Central memory CD4-positive, alpha-beta T cell (primary cell): Measurements from ENCODE around the gene STIL.
"Not testable (repeated sequence)": the region's sequence is repeated elsewhere in the genome, so short reads cannot be mapped to it uniquely, and the experiment has no call there.

Experiments used
- DNase-seq: peaks from one replicate; pipeline ENCODE4 v3.0.0; 2022

The STIL gene

DNA sequence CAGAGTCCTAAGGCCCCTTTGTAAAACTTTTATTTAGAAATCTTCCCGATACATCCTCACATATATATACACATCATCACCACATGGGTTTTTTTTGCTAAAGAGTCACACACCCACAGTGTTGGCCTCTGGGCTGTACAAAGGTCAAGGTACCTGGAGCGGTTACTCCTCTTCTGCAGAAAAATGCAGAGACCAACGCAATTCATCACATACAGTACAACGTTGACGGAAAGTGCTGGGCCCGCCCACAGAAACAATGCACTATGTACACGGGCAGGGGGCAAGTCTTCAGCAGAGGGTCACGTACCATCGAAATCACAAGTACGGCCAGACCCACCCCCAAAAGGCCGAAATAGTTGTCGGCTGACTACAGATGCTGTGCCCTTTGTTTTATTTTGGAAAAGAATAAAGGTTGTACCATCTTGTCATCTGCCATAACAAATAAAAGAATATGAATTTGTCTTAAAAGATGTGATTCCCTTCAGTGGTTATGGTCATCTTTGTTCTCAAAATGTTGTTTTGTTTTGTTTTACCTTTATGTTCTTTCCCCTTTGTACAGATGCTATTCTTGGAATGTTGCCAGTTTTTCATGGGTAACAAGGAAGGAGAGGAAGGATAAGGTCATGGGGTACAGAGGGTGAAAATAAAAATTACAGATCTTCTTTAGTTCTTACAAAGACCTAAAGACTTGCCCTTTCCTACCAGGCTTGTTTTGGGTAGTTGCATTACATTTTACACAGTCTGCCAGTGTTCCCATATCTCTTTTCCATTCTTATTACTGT, 97.5 kb downstream of the STIL start:
- DNase-seq, result no peak

DNA sequence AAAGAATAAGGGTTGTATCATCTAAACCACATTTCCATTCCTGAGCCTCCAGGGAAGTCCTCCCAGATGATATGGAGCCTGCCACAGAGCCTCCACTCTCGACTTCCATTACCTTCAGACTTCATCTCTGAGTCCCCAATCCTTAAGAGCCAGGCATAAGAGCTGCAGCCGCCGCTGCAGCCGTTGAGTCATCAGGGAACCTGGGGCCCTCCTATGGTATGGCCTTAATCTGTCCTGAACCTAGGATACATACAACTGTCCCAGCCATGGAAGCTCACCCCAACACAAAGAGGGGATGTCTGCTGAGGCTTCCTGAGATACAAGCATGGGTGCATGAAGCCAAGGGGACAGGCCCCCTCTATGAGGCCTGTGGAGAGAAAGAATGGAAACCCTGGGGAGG, 98.2 kb downstream of the STIL start:
- DNase-seq, result no peak

GRCh38 chr1:47214549-47214948, 99.4 kb downstream of the STIL start:
- no peak for DNase-seq

- no peak for DNase-seq
These were observed 100.5 kb downstream of the STIL start for GRCh38 chr1:47213230-47213963.

DNA sequence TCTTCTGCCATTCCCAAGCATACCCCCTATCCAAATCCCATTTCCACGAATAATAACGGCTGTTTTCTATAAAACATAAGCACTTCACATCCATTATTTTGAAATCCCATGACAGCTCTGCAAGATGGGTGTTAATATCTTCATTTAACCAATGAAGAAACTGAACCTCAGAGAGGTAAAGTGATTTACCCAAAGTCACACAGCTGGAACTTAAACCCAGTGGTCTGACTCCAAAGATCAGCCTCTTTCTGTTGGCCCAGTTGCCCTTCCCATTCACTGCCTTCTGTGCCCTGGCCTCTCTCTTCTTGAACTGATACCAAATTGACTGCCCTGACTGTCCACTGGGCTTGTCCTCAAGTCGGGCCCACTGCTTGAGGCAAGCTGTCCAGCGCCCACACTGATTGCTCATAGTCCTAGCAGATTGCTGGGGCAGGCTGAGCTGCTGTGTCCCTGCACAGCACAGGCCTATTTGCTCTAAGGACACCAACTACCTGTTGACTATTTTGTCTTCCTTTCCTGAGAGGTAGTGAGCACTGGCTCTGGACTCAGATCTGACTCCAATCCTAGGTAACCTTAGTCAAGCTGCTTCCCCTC, 101.2 kb downstream of the STIL start:
- DNase-seq, result no peak

GRCh38 chr1:47211796-47212269, 102.1 kb downstream of the STIL start:
- DNase-seq, result no peak

GRCh38 chr1:47210666-47211065, 103.3 kb downstream of the STIL start:
- no peak for DNase-seq

DNA sequence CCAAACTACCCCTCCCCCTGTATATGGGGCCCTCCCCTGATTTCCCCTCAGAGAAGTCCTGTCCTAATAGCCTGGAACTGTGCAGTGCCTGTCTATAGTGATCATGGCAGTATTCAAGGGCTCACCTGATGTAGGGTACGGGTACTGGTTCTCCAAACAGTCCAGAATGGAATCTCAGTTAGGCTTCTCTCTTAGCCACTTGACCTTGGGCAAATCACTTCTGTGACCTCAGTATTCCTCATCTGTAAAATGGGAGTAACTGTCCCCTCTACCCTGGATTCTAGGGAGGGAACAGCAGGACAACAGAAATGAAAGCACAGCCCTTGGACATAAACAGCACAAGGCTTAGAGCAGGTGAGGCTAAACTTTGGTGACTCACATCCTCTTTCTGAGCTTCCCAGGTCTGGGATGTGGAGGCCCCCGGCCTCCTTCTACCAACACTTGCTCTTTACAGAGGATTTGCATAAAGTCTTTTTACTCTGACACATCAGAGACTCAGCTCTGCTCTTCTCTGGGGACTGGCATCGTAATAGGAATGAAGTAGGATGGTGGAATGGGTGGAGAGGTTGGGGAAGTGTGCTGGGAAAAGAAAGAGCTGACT, 104.1 kb downstream of the STIL start:
- no peak for DNase-seq

DNA sequence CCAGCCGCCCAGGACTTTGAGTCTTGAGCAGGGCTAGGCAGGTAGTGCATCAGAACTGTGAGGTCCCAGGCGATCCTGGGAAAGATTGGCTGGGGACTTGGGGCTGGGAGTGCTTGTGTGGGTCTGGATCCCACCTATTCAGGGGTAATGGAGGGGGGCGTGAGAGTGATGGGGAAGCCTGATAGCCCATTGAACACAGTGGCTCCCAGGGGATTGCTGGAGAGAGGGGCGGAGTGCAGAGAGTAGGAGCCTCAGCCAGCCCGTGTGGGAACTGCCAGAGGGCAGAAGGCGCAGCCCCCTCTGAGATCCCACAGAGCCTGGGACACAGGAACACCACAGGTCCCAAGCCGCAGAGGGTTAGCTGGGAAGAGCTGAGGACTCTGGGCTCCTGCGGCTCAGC, 104.9 kb downstream of the STIL start:
- DNase-seq, result no peak

- no peak for DNase-seq
These were observed 105.5 kb downstream of the STIL start for GRCh38 chr1:47208374-47208850.

DNA sequence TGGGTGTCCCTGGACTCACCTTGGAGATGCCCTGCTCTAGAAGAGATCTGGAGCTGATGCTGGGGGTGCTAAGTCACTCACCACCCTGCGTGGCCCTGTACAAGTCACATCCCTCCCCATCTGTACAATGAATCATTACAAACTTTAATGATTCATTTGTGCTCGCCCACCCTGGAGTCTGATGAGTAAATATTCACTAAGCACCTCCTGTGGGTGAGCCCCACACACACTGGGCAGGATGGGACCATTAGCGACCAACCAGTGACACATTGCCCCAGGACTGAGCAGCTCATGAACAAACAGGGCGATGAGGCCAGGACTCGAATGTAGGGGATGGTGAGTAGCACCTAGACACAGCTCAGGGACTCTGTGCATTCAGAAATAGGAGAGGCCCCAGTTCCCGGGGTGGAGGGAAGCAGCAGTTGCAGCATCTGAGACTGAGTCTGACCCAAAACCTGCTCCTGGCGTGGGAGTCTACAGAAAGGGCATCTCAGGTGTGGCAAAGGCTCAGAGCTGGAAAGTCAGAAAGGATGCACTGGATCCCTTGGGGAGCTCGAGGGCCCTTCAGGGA, 106.1 kb downstream of the STIL start:
- DNase-seq, result no peak

- no peak for DNase-seq
These were observed 108.0 kb downstream of the STIL start for GRCh38 chr1:47205918-47206317.

DNA sequence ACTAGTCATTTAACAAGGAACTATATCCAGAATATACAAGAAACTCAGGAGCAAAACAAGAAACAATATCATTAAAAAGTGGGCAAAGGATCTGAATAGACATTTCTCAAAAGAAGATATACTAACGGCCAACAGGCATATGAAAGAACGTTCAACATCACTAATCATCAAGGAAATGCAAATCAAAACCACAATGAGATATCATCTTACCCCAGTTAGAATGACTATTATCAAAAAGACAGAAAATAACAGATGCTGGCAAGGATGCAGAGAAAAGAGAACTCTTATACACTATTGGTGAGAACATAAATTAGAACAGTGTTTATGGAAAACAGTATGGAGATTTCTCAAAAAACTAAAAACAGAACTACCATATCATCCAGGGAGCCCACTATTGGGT, 110.4 kb downstream of the STIL start:
- not testable (repeated sequence) for DNase-seq

DNA sequence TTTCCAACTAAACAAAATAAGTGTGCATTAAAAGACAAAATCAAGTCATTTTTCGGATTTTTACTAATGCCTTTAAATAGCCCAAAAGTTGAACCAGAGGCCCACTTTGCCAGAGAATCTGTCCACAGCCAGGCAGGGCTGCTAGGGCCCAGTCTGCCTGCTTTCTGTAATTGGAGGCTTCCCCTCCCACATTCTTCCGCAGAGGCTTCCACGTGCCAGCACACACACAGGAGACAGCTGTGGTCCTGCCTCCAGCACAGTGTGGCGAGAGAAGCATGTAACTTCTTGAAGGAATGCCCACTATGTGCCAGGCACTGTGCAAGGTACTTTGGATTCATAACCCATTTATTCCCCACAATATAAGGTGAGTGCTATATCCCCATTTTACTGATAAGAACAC, 112.8 kb downstream of the STIL start:
- no peak for DNase-seq
